Measurements from ENCODE around the gene DOCK2. TPM values are rescaled to one million over a fixed set of nuclear protein-coding genes. Genes with fewer than 3 reads are reported as not detected.

Gene DOCK2
- total and polyA plus RNA-seq, 2 donors (not counting 1 experiment from before 2014, with no cell fraction given) = 112 to 330 TPM

DNA sequence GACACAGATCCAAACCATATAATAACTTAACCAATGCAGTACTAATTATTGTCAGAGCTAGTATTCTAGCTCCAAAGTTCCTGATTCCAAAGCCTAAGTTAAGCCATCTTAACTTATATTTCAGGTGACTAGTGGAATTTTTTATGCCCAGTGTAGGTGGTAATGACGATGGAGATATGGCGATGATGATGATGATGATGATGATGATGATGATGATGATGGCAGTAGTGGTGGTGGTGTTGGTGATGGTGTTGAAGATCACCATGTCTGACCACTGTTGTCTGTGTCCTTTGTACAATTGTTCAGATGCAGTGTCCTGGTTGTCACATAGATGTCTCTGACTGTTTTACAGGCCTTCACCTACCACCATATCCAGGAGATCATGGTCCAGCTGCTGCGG, 203.3 kb downstream of the DOCK2 start:
- Histone ChIP-seq H3K36me3 (replicated peaks in 1 of 2; ENCODE audit: control extremely low read depth in 1 of 2, control insufficient read depth in 1 of 2, extremely low read depth in 1 of 2, insufficient read depth in 2 of 2, low read length in 1 of 2) (peaks cover 20 to 44% of the 10 kb centered on the region in 2 experiments), H2AFZ (ENCODE audit: insufficient read depth, low read depth, low read length, poor library complexity, severe bottlenecking) (no peak overlapping the region), H3K4me2 (replicated peaks; ENCODE audit: low read depth, low read length, poor library complexity, severe bottlenecking) (no peak overlapping the region)

GRCh38 chr5:169842699-169843098, 205.6 kb downstream of the DOCK2 start:
- H3K36me3 ChIP-seq (replicated peaks in 1 of 2; ENCODE audit: control extremely low read depth in 1 of 2, control insufficient read depth in 1 of 2, extremely low read depth in 1 of 2, insufficient read depth in 2 of 2, low read length in 1 of 2) = peaks cover 16 to 53% of the 10 kb centered on the region in 2 experiments
- TF ChIP-seq EZH2 (IDR thresholded peaks at IDR 0.05; ENCODE audit: borderline replicate concordance, insufficient read depth, low read depth, low read length, poor library complexity, severe bottlenecking) = no peak
- no peak for TF ChIP-seq CTCF (IDR thresholded peaks at IDR 0.05)
- no peak overlapping the region for H3K27ac Mint-ChIP-seq
- H3K4me1 ChIP-seq (ENCODE audit: control insufficient read depth in 2 of 2, insufficient read depth in 2 of 2, low read length in 2 of 2) = no peaks in the 10 kb centered on the region
- H3K27me3 Mint-ChIP-seq = no peaks in the 10 kb centered on the region
- no peak for DNase-seq
- H3K27ac ChIP-seq (ENCODE audit: low read length in 2 of 2) = no peak overlapping the region
- no peak overlapping the region for H3K9ac ChIP-seq (ENCODE audit: low read length)
- no peak overlapping the region for H2AFZ ChIP-seq (ENCODE audit: insufficient read depth, low read depth, low read length, poor library complexity, severe bottlenecking)
- peaks cover 9% of the 10 kb centered on the region for H3K79me2 ChIP-seq (ENCODE audit: control insufficient read depth, insufficient read depth, low read length)
- ChIA-PET CTCF (no interaction called here), POLR2A (no interaction called here)
- no peaks in the 10 kb centered on the region for H3K27me3 ChIP-seq (replicated peaks in 1 of 4; ENCODE audit: control extremely low read depth in 1 of 4, control insufficient read depth in 3 of 4, insufficient read depth in 4 of 4, low read length in 3 of 4)
- H3K4me3 ChIP-seq (ENCODE audit: control extremely low read depth in 1 of 5, extremely low read depth in 1 of 5, insufficient read depth in 1 of 5, low read depth in 2 of 5, low read length in 4 of 5) = no peak overlapping the region
- no peaks in the 10 kb centered on the region for H3K4me1 Mint-ChIP-seq
- H4K20me1 ChIP-seq (ENCODE audit: control insufficient read depth, insufficient read depth, low read length, poor library complexity, severe bottlenecking) = peaks cover 3% of the 10 kb centered on the region
- no peaks in the 10 kb centered on the region for H3K9me3 Mint-ChIP-seq (ENCODE audit: insufficient read depth)
- no peak overlapping the region for H3K4me2 ChIP-seq (replicated peaks; ENCODE audit: low read depth, low read length, poor library complexity, severe bottlenecking)
- H3K9me3 ChIP-seq (ENCODE audit: control extremely low read depth in 1 of 3, control insufficient read depth in 2 of 3, insufficient read depth in 1 of 3, low read length in 2 of 3) = no peaks in the 10 kb centered on the region
- no peak overlapping the region for H3K4me3 Mint-ChIP-seq
- intact Hi-C loops (cut with micrococcal nuclease) = no loop called here
- ATAC-seq (ENCODE audit: low read depth) = no peak

More for the DNA sequence above, 203.3 kb downstream of the DOCK2 start:
- Histone ChIP-seq H3K27ac (ENCODE audit: low read length in 2 of 2) (no peak overlapping the region), H3K27me3 (replicated peaks in 1 of 4; ENCODE audit: control extremely low read depth in 1 of 4, control insufficient read depth in 3 of 4, insufficient read depth in 4 of 4, low read length in 3 of 4) (no peaks in the 10 kb centered on the region), H4K20me1 (ENCODE audit: control insufficient read depth, insufficient read depth, low read length, poor library complexity, severe bottlenecking) (peaks cover 3% of the 10 kb centered on the region), H3K9me3 (ENCODE audit: control extremely low read depth in 1 of 3, control insufficient read depth in 2 of 3, insufficient read depth in 1 of 3, low read length in 2 of 3) (no peaks in the 10 kb centered on the region), H3K4me3 (ENCODE audit: control extremely low read depth in 1 of 5, extremely low read depth in 1 of 5, insufficient read depth in 1 of 5, low read depth in 2 of 5, low read length in 4 of 5) (no peak overlapping the region), H3K79me2 (ENCODE audit: control insufficient read depth, insufficient read depth, low read length) (peaks cover 9% of the 10 kb centered on the region), H3K4me1 (ENCODE audit: control insufficient read depth in 2 of 2, insufficient read depth in 2 of 2, low read length in 2 of 2) (no peaks in the 10 kb centered on the region), H3K9ac (ENCODE audit: low read length) (no peak overlapping the region)
- TF ChIP-seq EZH2 (IDR thresholded peaks at IDR 0.05; ENCODE audit: borderline replicate concordance, insufficient read depth, low read depth, low read length, poor library complexity, severe bottlenecking) (no peak), CTCF (IDR thresholded peaks at IDR 0.05) (no peak)
- intact Hi-C loops (cut with micrococcal nuclease) = no loop called here
- POLR2A ChIA-PET = no interaction called here
- Mint-ChIP-seq H3K4me3 (no peak overlapping the region), H3K9me3 (ENCODE audit: insufficient read depth) (no peaks in the 10 kb centered on the region), H3K27ac (no peak overlapping the region), H3K4me1 (no peaks in the 10 kb centered on the region), H3K27me3 (no peaks in the 10 kb centered on the region)
- CTCF ChIA-PET = no interaction called here
- DNase-seq = no peak
- WGBS (ENCODE audit: insufficient coverage) = 72% methylated on average over 2 of the region's 3 CpGs
- ATAC-seq (ENCODE audit: low read depth) = no peak
